Nephron progenitor cell (in vitro differentiated cells): ENCODE data around the gene TMOD3.

Experiments
- DNase-seq: peaks from one replicate; pipeline ENCODE4 v3.0.0; 2021
- H3K27ac Mint-ChIP-seq: 2 replicates; pipeline ENCODE4 v1.8.0; 2021; ENCODE audit warnings: mild to moderate bottlenecking, moderate library complexity, mixed read lengths
- H3K27me3 Mint-ChIP-seq: 2 replicates; pipeline ENCODE4 v1.8.0; 2021; ENCODE audit warnings: mild to moderate bottlenecking, low read depth, mixed read lengths; ENCODE audit not compliant: poor library complexity
- H3K36me3 Mint-ChIP-seq: 2 replicates; pipeline ENCODE4 v1.8.0; 2021; ENCODE audit warnings: low read depth, mixed read lengths
- H3K4me1 Mint-ChIP-seq: 2 replicates; pipeline ENCODE4 v1.8.0; 2021; ENCODE audit warnings: mixed read lengths
- H3K4me3 Mint-ChIP-seq: 2 replicates; pipeline ENCODE4 v1.8.0; 2021; ENCODE audit warnings: mild to moderate bottlenecking, moderate library complexity, mixed read lengths
- H3K9me3 Mint-ChIP-seq: 2 replicates; pipeline ENCODE4 v1.8.0; 2021; ENCODE audit warnings: mild to moderate bottlenecking, moderate library complexity, mixed read lengths
- TF ChIP-seq, protein P1 (sequence below): fragments of 200-600 bp; sonication (generic); IDR thresholded peaks from 2 replicates; pipeline ENCODE4 v1.5.0; 2021; ENCODE audit warnings: antibody characterized with exemption

Gene TMOD3

DNA sequence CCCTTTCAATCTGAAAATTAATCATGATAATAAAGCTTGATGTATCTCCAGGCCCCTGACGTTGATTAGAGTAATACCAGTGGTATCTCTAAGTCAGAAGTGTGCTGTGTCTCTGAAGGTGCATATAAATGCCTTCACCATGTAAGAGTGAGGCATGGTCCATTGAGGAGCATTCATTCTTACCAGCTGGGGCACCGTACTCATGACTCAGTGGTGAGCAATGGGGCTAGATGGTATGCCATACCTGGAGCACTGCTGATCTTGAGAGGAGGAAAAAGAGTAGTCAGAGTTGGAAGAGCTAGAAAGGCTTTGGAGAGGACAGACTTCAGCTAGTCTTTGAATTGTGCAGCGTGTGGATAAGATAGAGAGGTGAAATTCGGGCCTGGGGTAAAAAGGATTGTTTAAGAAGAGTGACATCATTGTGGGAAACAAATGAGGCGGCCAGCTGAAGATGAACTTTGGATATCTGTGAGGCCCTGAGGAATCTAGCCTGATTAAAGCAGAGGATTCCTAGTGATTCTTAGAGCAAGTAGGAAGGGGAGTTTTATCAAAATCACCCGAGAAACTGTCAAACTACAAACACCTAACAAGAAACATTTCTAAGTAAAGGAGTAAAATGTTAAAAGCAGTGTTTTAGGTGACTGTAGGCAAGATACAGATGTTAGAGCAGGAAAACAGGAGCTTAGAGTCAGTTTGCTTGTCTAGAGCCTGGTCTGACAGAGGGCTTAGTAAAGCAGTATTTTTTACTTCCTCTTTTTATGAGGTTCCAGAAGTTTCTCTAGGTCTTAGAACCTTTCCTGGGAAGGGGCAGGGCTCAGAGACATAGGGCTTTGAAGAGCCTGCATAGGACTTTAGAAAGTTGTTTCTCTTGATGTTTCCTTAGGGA is 13.6 kb downstream of the TMOD3 start:
- no peaks in the 10 kb centered on the region for H3K9me3 Mint-ChIP-seq
- H3K27me3 Mint-ChIP-seq = peaks cover 4% of the 10 kb centered on the region
- H3K27ac Mint-ChIP-seq = no peak overlapping the region
- DNase-seq = no peak
- no peaks in the 10 kb centered on the region for H3K36me3 Mint-ChIP-seq
- TF ChIP-seq, protein P1, sequence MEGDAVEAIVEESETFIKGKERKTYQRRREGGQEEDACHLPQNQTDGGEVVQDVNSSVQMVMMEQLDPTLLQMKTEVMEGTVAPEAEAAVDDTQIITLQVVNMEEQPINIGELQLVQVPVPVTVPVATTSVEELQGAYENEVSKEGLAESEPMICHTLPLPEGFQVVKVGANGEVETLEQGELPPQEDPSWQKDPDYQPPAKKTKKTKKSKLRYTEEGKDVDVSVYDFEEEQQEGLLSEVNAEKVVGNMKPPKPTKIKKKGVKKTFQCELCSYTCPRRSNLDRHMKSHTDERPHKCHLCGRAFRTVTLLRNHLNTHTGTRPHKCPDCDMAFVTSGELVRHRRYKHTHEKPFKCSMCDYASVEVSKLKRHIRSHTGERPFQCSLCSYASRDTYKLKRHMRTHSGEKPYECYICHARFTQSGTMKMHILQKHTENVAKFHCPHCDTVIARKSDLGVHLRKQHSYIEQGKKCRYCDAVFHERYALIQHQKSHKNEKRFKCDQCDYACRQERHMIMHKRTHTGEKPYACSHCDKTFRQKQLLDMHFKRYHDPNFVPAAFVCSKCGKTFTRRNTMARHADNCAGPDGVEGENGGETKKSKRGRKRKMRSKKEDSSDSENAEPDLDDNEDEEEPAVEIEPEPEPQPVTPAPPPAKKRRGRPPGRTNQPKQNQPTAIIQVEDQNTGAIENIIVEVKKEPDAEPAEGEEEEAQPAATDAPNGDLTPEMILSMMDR = no peak
- H3K4me3 Mint-ChIP-seq = no peak overlapping the region
- H3K4me1 Mint-ChIP-seq = peaks cover 27% of the 10 kb centered on the region

DNA sequence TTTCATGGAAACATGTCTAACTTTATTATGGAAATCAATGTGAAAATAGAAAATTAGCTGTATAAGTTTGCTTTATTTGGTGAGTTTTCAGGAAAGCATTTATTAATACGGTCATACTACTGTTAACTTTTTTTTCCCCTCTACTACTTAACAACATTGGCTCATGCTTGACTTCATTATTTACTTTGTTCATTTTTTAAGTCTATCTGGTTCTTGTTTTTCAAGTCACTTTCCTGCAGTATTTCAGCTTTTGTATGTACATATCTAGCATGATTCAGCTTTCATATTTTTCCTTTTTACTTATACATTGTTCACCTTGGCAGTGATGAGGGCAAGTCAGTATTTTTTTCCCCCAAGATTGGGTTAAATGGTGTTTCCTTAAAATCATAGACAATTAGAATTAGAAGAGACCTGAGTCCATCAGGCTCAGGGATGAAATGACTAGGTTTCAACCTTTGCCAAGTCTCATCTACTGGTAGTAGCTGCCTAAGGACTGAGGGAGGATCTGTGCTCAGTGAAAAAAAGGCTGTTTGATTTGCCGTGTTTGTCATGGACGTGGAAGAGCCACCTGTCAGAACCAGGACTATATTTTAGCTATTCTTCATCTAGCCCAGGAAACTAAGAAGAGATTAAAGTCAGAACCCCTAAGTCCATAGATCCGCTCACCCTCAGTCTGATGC is 15.4 kb downstream of the TMOD3 start:
- Mint-ChIP-seq H3K9me3 (no peaks in the 10 kb centered on the region), H3K27ac (no peak overlapping the region), H3K27me3 (peaks cover 4% of the 10 kb centered on the region), H3K4me3 (no peak overlapping the region), H3K36me3 (no peaks in the 10 kb centered on the region), H3K4me1 (peaks cover 18% of the 10 kb centered on the region)
- DNase-seq = no peak
- TF ChIP-seq, protein P1 = no peak

DNA sequence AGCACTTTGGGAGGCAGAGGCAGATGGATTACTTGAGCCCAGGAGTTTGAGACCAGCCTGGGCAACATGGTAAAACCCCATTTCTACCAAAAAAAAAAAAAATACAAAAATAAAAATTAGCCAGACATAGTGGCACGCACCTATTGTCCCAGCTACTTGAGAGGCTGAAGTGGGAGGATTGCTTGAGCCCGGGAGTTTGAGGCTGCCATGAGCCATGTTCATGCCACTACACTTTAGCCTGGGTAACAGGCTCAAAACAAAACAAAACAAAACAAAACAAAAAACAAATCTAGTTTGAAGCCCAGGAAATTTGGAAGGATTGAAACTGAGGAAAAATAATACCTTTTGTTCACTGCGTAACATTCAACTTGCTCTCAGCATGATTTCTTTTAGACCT is 16.6 kb downstream of the TMOD3 start:
- no peaks in the 10 kb centered on the region for H3K36me3 Mint-ChIP-seq
- H3K4me3 Mint-ChIP-seq = no peak overlapping the region
- DNase-seq = no peak
- peaks cover 18% of the 10 kb centered on the region for H3K4me1 Mint-ChIP-seq
- TF ChIP-seq, protein P1 = no peak
- H3K27ac Mint-ChIP-seq = no peak overlapping the region
- H3K9me3 Mint-ChIP-seq = no peaks in the 10 kb centered on the region
- H3K27me3 Mint-ChIP-seq = peaks cover 4% of the 10 kb centered on the region

DNA sequence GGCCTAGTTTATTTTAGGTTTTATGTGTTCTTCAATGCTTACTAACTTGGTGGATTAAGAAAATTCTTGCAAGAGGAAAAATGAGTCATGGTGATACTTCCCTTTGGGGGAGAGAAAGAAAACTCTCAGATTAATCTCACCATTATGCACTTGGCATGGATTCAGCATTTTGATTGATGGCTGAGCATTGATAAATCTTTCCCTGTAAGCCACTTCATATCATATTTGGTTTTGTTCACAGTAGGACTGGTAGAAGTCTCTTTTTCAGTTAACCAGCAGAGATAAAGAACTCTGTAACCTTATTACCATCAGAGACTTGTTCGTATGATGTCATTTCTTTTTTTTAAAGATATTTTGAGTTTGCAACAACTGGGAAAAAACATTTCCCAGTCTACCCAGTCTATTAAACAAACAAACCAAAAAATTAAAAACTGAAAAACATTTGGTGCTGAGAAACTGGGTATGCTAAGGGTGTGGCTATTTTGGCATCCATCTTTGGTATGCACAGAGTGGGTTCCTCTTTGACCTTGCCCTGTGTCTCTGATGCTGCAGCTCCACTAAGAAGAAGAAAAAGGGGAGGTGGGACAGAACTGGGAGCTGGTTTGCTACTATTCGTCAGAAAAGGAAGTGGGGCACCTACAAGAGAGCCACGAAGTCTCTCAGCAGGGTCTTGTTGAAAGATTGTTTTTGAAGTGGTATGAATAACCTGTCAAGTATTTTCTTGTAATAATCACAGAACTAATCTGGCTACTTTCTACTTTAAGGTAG is 17.2 kb downstream of the TMOD3 start:
- Mint-ChIP-seq H3K9me3 (no peaks in the 10 kb centered on the region), H3K4me1 (peaks cover 18% of the 10 kb centered on the region), H3K36me3 (no peaks in the 10 kb centered on the region), H3K27me3 (peaks cover 4% of the 10 kb centered on the region), H3K27ac (no peak overlapping the region), H3K4me3 (no peak overlapping the region)
- no peak for DNase-seq
- TF ChIP-seq, protein P1 = no peak

DNA sequence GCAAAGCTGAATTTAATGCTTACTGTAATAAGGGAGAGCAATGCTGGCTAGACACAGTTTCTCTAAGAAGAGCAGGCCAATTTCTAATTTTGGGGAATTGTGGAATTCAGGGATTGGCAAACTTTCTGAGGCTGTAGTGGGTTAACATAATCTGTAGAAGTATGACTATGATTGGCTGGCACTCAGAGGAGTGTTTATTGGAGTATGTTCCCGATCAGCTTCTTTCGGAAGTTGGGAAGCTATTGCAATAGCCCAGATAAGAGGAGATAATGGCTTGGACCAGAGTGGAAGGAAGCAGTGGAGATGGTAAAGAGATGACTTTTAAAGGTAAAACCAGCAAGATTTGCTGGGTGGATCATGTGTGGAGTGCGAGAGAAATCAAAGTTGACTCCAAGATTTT is 19.4 kb downstream of the TMOD3 start:
- no peaks in the 10 kb centered on the region for H3K27me3 Mint-ChIP-seq
- DNase-seq = no peak
- no peak overlapping the region for H3K4me3 Mint-ChIP-seq
- H3K36me3 Mint-ChIP-seq = no peaks in the 10 kb centered on the region
- TF ChIP-seq, protein P1 = no peak
- H3K9me3 Mint-ChIP-seq = no peaks in the 10 kb centered on the region
- peaks cover 11% of the 10 kb centered on the region for H3K4me1 Mint-ChIP-seq
- no peak overlapping the region for H3K27ac Mint-ChIP-seq
